ENCODE results near the gene RNF182.
"Not testable (repeated sequence)": the region's sequence is repeated elsewhere in the genome, so short reads cannot be mapped to it uniquely, and the experiment has no call there.

Gene RNF182

DNA sequence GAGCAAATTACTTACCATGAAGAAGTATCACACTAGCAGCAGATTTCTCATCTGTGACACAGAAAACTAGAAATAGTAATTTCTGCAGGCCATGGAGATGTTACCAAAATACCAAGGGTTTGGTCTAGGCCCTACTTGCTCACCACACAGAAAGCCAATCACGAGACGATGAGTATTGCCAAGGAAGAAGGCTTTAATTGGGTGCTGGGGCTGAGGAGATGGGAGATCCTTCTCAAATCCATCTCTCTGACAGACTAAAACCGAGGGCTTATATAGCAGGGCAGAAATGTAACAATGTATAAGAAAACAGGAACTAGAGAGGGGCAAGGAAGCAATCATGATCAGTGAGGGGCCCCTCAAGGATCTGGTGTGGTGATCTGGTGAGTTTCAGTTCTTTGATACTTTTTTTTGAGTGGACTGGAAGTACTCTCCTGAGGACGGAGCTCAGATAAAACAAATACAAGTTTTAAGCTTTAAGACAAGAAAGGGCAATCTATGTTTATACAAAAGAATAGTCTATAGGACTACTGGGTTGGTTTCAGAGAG, 40.9 kb downstream of the RNF182 start:
- no peak for DNase-seq (ENCODE audit: low read depth)

DNA sequence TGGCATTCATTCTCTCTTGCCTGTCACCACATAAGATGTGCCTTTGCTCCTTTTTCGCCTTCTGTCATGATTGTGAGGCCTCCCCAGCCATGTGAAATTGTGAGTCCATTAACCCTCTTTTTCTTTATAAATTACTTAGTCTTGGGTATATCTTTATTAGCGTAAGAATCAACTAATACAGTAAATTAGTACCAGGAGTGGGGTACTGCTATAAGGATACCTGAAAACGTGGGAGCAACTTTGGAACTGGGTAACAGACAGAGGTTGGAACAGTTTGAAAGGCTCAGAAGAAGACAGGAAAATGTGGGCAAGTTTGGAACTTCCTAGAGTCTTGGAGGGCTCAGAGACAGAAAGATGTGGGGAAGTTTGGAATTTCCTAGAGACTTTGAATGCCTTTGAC, 46.6 kb downstream of the RNF182 start:
- no peak for DNase-seq (ENCODE audit: low read depth)

DNA sequence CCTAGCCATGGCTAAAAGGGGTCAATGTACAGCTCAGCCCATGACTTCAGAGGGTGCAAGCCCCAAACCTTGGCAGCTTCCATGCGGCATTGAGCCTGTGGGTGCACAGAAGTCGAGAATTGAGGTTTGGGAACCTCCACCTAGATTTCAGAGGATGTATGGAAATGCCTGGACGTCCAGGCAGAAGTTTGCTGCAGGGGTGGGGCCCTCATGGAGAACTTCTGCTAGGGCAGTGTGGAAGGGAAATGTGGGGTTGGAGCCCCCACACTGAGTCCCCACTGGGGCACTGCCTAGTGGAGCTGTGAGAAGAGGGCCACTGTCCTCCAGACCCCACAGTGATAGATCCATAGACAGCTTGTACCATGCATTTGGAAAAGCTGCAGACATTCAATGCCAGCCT, 47.9 kb downstream of the RNF182 start:
- not testable (repeated sequence) for DNase-seq (ENCODE audit: low read depth)

DNA sequence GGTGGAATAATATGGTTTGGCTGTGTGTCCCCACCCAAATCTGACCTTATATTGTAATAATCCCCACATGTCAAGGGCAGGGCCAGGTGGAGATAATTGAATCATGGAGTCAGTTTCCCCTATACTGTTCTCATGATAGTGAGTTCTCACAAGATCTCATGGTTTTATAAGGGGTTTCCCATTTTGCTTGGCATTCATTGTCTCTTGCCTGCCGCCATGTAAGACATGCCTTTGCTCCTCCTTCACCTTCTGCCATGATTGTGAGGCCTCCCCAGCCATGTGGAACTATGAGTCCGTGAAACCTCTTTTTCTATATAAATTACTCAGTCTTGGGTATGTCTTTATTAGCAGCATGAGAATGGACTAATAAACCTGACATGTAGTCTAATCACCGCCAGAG, 48.7 kb downstream of the RNF182 start:
- DNase-seq (ENCODE audit: low read depth) = not testable (repeated sequence)

DNA sequence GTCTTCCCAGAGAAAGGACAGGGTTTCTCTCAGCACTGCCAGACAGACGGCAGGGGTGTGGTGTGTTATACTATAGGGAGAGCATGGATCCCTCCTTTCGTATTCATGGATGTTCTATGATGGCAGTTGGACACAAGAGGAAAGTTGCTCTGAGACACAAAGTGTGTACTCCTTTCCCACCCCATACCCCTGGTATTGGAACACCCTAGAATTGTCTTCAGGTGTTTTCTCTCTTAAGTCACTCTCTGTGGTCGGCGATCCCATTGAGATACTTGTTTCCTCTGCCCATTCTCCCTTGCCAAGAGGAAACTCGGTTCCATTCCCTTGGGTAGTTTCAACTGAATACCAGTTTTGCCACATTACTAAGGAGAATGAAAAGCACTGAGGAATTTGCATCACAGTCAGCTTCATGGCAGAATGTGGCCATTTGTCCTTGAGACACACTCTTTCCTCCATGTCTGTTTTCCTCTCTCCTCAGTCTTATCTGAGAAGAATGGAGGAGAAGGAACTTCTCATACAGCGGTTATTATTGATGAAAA, 53.4 kb downstream of the RNF182 start:
- no peak for DNase-seq (ENCODE audit: low read depth)

DNA sequence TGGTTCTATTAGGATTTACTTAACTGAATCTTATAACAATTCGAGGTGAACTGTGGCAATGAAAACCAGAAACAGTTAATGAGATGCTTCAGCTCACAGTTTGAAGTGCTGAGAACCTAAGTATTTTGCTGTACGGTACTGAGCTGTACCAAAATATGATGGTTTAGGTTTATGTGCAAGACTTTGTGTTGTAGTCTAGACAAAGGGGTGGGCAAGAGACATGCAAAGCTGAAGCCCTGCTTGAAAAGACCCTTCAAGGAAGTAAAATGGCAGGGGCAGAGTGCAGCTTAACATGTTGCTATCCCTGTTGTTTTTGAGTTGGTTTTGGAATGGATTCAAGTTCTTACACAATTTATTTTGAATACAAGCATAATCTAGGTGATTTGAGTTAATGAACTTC, 54.0 kb downstream of the RNF182 start:
- DNase-seq (ENCODE audit: low read depth) = no peak

DNA sequence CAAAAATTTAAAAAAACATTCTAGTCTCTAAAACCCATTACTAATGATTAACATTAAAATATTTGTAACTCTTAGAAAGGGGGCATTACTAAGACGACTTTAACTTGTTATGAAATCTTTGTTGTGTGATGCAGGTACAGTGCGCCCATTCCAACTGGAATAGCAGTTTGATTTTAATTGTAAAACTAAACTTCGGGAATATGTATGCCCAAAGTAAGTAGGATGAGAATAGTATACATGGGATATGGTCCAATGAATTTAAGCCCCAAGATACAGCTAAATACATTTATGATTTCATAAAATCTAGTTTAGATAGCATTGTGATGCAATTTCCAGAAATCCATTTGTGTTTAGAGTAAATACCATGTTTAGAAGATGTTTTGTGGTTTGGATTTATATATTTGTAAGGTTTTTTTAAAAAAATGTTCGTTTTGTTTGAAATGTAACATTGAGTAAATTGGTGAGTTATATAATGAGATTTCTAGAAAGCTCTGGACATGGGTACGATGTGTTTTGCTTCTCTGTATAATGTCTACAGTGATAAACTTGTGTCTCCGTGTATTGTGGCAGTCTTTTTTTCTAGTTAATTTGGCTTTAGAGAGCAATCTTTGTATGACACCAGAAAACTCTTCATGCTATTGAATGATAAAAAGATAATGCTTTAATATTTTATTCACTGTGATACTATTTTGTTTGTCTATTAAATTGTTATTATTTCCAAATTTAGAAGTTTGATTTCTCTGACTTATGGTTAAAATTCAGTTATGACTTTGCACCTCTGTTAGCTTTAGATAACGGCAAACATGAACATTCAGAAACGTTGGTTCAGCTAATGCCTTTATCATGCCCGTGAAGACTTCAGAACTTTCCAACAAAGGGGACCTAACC, 54.8 kb downstream of the RNF182 start:
- no peak for DNase-seq (ENCODE audit: low read depth)

DNA sequence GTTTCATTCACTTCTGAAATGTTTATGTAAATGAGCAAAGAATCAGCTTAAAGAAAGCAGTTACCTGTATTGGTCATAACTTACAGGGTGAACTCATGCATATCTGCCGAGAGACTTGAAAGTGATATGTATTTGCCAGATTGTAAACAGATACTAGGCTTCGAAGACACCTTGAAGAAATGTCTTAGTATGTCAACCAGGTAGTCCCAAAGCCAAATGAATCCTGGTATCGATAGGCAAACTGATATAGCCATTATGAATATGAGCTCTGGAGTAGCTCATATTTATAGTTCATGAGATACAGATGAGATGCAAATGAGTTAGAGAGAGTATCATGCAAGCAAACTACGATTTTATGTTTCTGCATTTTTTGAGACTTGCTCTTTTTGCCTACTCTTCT, 55.8 kb downstream of the RNF182 start:
- no peak for DNase-seq (ENCODE audit: low read depth)

DNA sequence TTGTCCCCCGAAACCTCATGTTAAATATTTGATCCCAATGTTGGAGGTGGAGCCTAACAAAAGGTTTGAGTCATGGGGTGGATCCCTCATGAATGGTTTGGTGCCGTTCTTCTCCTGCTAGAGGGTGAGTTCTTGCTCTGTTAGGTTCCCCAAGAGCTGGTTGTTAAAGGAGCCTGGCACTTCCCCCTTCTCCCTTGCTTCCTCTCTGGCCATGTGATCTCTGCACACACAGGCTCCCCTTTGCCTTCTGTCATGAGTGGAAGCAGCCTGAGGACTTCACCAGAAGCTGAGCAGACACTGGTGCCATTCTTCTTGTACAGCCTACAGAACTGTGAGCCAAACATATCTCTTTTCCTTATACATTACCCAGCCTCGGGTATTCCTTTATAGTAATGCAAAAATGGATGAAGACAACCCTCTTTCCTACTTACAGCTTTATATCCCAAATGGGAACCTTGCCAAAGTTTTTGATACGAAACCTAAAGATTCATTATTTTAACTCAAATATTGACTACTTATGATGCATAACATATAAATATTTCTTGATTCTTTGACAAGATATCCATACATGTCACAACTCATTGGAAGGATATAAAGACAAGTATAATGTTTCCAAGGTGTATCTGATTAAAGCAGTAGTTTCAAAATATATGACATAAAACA, 61.0 kb downstream of the RNF182 start:
- DNase-seq (ENCODE audit: low read depth) = no peak

DNA sequence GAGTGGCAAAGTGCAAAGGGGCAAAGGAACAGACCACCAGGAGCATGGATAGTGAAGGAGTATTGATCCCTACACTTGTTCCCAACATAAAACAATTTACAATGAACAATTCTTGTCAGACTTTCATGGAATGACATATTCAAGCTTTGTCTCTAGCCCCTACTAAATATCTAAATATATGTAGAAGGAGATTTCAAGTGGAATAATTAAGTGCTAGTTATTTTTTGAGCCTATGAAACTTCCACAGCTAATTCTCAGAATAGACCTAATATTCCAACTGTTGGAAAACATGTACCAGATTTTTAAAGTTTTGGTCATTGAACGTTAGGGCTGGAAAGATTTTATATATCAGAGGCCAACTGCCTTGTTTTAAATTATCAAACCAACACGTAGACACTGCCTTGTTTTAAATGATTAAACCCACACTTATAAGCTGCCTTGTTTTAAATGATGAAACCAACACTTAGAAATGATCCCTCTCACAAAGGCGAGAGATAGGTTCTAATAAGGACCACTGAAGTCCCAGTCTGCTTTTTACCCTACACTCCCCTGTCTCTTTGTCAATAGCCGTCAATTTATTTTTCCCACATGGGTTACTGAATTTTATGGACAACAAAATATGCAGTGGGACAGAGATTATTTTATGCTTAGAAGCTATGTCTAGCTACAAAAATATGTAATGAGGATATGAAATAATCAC, 62.1 kb downstream of the RNF182 start:
- no peak for DNase-seq (ENCODE audit: low read depth)

DNA sequence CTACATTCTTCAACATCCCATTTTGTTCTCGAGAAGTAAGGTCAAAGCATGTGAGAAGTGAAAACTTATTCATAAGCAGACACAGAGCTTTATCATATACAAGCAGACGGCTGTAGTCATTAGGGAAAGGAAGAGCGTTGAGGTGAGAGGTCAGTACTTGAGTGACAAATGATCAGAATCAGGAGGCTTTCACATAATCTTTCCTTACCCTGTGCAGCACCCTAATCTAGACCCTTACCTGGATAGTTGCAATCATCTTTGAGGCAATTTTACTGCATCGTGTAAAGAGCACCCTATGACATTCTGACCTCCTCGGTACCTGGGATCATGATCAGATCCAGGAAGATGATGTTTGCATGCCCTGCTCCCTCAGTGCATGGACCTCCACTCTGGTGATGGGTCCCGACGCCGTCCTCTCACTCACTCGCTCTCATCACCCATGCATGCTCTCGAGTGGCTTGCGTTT, 62.7 kb downstream of the RNF182 start:
- DNase-seq (ENCODE audit: low read depth) = no peak

DNA sequence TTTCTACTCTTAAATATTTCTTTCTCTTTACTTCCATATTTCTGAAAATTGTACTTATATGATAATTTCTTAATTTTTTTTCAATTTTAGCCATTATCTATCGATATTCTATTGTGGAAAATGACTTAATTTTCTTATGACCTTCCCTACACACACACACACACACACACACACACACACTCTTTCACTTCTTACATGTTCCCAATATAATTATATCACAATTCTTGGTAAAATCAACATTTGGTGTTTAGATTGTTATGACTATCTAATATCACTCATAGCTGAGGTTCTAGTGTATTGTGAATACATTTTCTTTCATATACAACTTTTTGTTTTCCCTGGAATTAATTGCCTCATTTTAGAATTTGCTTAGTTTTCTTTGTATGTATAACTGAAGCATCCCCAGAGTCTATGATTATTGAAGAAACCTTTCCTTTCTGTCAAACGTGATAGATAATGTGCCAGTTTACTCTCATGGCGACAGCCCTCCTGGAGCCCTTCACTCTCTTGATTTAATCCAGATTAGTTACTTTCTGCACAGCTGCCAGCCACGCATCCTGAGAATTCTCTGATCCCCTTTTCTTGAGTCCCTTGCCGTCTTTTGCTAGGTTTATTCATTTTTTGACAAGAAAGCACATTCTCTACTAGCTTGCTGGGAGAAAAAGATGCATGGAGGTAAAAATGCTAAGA, 63.4 kb downstream of the RNF182 start:
- DNase-seq (ENCODE audit: low read depth) = no peak

DNA sequence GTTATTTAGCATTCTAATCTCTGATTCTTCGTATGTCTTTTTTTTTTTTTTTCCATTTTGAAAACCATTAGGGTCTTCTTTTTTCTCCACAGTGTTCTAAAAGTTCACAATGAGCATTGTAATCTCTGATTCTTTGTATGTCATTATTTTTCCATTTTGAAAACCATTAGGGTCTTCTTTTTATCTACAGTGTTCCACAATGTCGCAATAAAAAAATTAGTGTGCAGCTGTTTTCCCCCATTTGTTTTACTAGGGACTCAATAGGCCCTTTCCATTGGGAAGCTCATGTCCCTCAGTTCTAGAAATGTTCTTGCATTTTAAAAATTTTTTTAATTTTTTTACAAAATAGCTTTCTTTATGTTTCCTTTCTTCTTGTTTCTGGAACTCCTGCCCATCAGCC, 64.2 kb downstream of the RNF182 start:
- DNase-seq (ENCODE audit: low read depth) = no peak

DNA sequence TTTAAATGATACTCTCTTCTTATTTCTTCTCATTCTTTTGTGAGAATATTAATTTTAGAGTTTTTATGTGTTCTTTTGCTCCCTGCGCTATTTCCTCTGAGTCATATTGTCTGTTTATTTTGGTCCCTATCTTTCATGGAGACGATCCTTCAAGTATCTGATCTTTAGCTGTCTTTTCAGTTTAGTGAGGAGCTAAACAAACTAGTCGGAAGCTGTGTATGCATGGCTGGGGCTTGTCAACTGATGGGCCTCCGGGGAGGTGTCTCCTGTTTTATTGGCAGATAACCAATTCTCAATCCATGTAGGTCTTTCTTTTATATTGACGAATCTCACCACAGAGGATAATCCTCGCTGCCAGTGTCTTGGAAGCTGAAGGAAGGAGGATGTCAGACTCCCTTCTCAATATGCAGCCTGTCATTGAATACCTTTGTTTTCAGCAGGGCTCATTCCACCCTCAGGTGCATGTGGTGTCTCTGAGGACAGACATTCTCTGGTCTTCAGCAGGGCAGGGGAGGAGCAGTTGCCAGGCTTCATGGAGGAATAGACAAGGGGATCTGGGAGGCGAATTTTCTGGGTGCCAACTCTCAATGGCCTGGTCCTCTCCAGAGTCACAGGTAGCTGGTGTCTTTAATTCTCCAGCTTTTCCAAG, 64.9 kb downstream of the RNF182 start:
- no peak for DNase-seq (ENCODE audit: low read depth)

DNA sequence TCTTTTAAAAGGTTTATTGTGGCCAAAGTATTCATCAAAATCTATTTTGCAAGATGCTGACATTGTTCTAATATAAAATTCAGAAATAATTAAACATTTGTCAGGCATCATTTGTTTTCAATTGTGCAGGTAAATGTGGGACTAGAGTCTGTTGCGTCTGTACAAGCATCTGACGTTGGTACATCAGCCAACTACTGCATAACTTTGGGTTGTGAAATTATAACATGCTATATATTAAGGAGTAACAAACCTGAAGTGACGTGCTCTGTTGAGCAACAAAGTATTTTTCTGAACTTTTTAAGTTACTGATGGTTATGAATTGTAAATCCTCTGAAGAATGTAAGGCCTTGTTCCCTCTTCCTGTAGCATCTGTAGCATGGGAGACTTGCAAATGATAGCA, 66.0 kb downstream of the RNF182 start:
- DNase-seq (ENCODE audit: low read depth) = no peak

DNA sequence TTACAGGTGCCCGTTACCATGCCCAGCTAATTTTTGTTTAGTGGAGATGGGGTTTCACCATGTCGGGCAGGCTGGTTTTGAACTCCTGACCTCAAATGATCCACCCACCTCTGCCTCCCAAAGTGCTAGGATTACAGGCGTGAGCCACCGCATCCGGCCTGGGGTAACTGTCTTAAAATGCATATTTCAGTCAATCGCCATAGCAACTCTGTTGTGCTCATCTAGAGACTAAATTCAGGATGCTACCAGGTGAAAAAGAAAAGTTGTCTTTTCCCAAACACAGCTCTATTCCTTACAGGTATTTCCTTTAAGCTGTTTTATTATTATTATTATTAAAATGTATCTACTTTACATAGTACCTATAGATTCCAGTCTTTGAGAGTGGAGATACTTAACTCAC, 66.6 kb downstream of the RNF182 start:
- no peak for DNase-seq (ENCODE audit: low read depth)

DNA sequence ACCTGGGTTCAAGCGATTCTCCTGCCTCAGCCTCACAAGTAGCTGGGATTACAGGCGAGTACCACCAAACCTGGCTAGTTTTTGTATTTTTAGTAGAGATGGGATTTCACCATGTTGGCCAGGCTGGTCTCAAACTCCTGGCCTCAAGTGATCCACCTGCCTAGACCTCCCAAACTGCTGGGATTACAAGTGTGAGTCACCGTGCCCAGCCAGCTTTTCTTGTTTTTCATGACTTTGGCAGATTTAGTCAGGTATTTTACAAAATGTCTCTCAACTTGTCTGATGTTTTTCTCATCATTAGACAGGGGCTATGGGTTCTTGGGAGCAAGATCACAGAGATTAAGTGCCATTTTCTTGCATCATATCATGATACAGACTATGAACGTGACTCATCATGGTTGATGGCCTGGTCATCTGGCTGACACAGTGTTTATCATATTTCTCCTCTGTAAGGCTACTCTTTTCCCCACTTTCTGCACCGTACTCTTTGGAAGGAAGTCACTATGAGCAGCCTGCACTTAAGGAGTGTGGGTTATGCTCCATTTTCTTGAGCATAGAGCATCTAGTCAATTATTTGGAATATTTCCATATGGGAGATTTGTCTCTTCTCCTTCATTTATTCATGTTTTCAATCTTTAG, 67.8 kb downstream of the RNF182 start:
- no peak for DNase-seq (ENCODE audit: low read depth)

DNA sequence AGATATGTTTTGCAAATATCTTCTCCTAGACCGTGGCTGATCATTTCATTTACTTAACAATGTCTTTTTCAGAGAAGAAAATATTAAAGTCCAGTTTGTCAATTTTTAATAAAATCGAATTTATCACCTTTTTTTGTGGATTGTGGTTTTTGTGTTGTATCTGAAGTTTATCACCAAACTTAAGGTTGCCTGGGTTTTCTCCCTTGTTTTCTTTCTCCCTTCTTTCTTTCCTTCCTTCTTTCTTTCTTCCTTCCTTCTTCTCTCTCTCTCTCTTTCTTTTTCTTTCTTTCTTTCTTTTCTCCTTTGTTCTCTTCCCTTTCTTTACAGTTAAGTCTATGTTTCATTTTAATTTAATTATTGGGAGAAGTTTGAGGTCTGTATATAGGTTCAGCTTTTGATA, 68.7 kb downstream of the RNF182 start:
- DNase-seq (ENCODE audit: low read depth) = no peak

DNA sequence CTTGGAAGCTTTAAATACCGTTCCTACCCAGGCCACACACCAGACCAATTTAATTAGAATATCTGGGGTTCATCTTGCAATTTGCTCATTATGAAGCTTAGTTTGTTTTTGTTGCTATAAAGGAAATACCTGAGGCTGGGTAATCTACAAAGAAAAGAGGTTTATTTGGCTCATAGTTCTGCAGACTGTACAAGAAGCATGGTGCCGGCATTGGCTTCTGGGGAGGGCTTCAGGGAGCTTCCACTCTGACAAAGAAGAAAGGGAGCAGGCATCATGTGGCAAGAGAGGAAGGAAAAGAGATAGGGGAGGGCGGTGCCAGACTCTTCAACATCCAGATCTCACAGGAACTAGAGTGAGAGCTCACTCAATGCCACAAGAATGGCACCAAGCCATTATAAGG, 73.6 kb downstream of the RNF182 start:
- DNase-seq (ENCODE audit: low read depth) = no peak

DNA sequence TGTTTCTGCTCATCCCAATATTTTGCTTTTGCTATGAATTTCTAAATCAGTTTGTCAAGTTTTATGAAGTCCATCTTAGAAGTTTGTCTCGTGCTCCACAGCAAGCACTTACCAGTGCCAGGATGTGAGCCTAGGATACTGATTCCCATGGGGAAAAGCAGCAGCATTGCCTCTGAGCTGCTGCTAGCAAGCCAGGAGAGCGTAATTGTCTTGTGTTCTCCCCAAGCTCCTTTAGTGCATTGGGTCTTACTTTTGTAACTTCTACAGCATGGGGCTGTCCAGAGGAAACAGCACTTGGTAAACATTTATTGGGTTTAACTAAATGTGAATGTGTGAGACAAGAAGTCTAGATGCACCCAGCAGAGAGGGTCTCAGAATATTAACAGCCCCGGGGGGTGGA, 76.1 kb downstream of the RNF182 start:
- no peak for DNase-seq (ENCODE audit: low read depth)
